Measurements from ENCODE around the gene MASP1. TPM values are rescaled to one million over a fixed set of nuclear protein-coding genes. Genes with fewer than 3 reads are reported as not detected.

MASP1 gene
- total and polyA plus RNA-seq, 2 experiments from 2014 or later: 1.6 to 3.0 TPM

GRCh38 chr3:187210545-187211327 is 80.8 kb downstream of the MASP1 start (continued):
- TF ChIP-seq ZNF462 (CRISPR knock-in tag; IDR thresholded peaks at IDR 0.05) (no peak; the same call in 1 of the 2 replicates), ETS1 (IDR thresholded peaks at IDR 0.05) (no peak), EZH2 (IDR thresholded peaks at IDR 0.05; ENCODE audit: low read depth, unreplicated experiment) (no peak), CREB1 (CRISPR knock-in tag; IDR thresholded peaks at IDR 0.05; ENCODE audit: low read depth) (no peak), CTCF (conservative IDR thresholded peaks at IDR 0.05; ENCODE audit: low read depth in 2 of 2) (no peak), NANOG (IDR thresholded peaks at IDR 0.05; ENCODE audit: borderline replicate concordance) (no peak), ZNF114 (CRISPR knock-in tag; IDR thresholded peaks at IDR 0.05) (no peak), EZH2phosphoT487 (IDR thresholded peaks at IDR 0.05; ENCODE audit: unreplicated experiment) (no peak), POLR2AphosphoS5 (IDR thresholded peaks at IDR 0.05; ENCODE audit: low read depth) (no peak)
